ENCODE results near the gene TIMP4.

Gene TIMP4

DNA sequence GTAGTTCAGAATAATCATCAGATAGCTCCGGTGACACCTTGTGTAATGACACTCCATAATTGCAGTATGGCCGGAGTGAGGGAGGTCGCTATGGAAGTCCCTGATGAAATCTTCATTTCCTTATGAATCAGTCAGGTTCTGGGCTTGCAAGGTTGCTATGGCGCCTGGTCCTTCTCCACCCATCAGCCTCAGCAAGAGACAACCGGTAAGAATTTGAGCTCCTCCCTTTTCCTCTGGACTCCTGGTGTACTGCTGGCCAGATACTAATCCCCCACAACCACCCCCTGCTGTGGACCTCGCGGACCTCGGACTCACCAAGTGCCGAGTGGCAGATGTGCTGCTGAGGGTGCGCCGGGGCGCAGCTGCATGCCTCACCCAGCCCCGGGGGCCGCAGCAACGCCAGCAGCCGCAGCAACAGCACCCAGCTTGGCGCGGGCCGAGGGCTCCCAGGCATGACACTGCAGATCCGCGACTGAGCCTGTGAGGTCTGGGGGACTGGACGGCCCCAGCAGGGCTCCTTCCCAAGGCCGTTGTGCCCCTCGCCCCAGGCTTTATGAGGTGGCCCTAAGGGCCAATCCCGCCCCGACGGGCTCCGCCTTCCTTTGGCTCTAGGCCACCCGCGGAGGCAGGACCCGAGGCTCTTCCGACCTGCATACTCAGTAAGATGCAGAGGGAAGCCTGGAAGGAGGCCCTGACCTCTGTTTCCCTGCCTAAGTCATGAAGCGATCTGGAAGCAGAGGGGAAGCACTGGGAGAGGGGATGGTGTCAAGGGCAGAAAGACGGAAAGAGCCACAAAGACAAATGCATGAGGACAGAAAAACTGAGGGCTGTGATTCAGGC lies at the start of gene TIMP4:
TSS of gene TIMP4 (minus strand) at position 526 of the 840 bp plus-strand sequence. CDS start at position 454, 72 bp downstream.
- TF ChIP-seq, protein P1, sequence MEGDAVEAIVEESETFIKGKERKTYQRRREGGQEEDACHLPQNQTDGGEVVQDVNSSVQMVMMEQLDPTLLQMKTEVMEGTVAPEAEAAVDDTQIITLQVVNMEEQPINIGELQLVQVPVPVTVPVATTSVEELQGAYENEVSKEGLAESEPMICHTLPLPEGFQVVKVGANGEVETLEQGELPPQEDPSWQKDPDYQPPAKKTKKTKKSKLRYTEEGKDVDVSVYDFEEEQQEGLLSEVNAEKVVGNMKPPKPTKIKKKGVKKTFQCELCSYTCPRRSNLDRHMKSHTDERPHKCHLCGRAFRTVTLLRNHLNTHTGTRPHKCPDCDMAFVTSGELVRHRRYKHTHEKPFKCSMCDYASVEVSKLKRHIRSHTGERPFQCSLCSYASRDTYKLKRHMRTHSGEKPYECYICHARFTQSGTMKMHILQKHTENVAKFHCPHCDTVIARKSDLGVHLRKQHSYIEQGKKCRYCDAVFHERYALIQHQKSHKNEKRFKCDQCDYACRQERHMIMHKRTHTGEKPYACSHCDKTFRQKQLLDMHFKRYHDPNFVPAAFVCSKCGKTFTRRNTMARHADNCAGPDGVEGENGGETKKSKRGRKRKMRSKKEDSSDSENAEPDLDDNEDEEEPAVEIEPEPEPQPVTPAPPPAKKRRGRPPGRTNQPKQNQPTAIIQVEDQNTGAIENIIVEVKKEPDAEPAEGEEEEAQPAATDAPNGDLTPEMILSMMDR (IDR thresholded peaks at IDR 0.05; ENCODE audit: control insufficient read depth, extremely low read depth, insufficient read depth): no peak
- DNase-seq (ENCODE audit: low read depth): no peak
- no peak within 1 kb of the TSS for H3K4me3 ChIP-seq (ENCODE audit: low read depth, low read length)

DNA sequence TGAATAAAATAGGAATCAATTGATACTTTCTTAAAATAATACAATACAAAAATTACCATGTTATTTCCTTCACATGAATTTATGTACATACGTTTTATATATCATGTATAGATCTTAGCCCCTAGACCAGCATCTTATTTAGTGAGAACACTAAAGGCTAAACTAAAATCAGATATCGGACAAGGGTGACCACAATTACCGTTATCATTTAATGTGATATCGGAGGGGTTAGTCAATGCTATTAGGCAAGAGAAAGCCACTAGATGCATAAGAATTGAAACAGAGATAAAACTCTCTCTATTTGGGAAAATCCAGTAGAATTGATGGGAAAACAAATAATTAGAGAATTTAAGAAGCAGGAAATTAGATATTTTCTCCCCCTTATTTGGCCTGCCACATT lies 46.5 kb upstream of the TIMP4 start:
- no peak overlapping the region for H3K4me3 ChIP-seq (ENCODE audit: low read depth, low read length)
- TF ChIP-seq, protein P1 (IDR thresholded peaks at IDR 0.05; ENCODE audit: control insufficient read depth, extremely low read depth, insufficient read depth): no peak
- DNase-seq (ENCODE audit: low read depth): no peak

DNA sequence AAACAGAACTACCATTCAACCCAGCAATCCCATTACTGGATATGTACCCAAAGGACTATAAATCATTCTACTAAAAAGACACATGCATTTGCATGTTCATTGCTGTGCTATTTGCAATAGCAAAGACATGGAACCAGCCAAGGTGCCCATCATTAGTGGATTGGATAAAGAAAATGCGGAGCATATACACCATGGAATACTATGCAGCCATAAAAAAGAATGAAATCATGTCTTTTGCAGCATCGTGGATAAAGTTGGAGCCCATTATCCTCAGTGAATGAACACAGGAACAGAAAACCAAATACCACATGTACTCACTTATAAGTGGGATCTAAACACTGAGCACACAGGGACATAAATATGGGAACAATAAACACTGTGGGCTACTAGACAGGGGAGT lies 43.1 kb upstream of the TIMP4 start:
- TF ChIP-seq, protein P1 (IDR thresholded peaks at IDR 0.05; ENCODE audit: control insufficient read depth, extremely low read depth, insufficient read depth): no peak
- DNase-seq (ENCODE audit: low read depth): no peak
- H3K4me3 ChIP-seq (ENCODE audit: low read depth, low read length): no peak overlapping the region

DNA sequence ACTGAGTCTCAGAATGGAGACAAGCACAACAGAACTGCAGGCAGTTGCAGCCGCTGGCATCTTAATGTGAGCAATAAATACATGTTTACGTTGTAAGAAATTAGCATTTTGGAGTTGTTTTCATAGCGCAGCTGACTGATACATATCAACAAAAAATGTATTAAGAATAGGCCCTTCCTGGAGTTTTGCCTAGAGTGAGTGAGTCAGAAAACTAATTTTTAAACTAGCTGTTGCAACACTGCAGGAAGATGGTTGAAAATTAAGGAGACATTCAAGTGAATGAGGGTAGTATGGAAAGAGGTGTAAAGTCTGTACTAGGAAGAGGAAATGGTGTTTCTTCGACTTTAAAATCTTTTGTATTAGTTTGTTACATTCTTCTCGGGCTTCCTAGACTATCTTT lies 39.6 kb upstream of the TIMP4 start:
- no peak overlapping the region for H3K4me3 ChIP-seq (ENCODE audit: low read depth, low read length)
- TF ChIP-seq, protein P1 (IDR thresholded peaks at IDR 0.05; ENCODE audit: control insufficient read depth, extremely low read depth, insufficient read depth): no peak
- DNase-seq (ENCODE audit: low read depth): no peak

DNA sequence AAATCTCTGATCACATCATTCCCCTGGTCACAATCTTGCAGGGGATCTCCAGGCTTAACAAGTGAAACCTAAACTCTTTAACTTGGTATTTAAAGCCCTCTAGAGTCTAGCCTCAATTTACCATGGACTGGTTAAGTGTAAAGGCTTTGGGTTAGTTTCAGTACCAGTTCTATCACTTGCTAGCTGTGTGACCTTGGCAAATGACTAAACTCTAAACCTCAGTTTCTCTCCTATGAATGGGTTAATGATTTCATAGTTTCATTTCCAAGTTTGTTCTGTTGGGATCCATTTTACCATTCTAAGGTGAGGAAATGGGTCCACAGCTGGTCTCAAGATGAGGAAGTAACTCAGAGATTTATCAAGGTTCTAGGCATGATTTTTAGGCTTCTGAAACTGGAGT lies 38.8 kb upstream of the TIMP4 start:
- no peak overlapping the region for H3K4me3 ChIP-seq (ENCODE audit: low read depth, low read length)
- no peak for DNase-seq (ENCODE audit: low read depth)
- TF ChIP-seq, protein P1 (IDR thresholded peaks at IDR 0.05; ENCODE audit: control insufficient read depth, extremely low read depth, insufficient read depth): no peak

DNA sequence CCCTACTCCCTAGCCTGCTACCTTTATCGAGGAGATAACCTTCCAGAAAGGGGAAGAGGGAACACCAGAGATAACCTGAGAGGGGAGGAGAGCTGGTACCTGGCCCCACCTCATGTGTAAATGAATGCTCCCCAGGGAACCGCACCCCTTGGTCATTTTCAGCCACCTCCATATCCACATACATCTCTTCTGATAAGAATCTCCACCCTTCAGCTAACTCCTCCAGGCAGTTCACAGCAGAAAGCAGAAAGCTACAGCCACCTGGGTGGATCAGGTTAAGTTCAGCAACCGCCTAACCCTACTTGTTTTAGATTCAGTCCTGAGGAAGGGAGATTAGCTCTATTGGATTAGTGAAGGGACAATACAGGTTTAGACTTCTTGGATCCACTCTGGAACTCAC lies 38.0 kb upstream of the TIMP4 start:
- H3K4me3 ChIP-seq (ENCODE audit: low read depth, low read length): no peak overlapping the region
- no peak for DNase-seq (ENCODE audit: low read depth)
- TF ChIP-seq, protein P1 (IDR thresholded peaks at IDR 0.05; ENCODE audit: control insufficient read depth, extremely low read depth, insufficient read depth): no peak

DNA sequence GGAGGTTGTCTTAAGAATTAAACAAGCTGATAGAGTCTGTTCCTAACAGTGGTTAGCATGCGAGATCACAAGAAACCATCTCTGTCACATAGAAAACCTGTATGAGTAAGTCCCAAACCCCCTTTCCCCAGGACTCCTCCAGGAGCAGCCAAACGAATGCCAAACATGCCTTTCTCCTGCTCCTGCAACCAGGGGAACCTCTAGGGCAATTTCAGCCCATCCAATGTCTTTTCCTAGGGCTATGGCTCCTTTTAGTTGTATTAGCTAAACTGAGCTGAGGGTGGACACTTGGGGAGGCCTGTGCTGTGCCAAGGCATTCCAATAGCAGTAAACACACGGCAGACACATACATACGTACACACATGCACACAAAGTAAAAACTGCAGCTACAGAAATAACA lies 36.5 kb upstream of the TIMP4 start:
- no peak overlapping the region for H3K4me3 ChIP-seq (ENCODE audit: low read depth, low read length)
- no peak for DNase-seq (ENCODE audit: low read depth)
- TF ChIP-seq, protein P1 (IDR thresholded peaks at IDR 0.05; ENCODE audit: control insufficient read depth, extremely low read depth, insufficient read depth): no peak

Measured in LNCaP clone FGC (cell line).